Activated CD8-positive, alpha-beta memory T cell treated with anti-CD3 and anti-CD28 coated beads, Interleukin-2, amount 50 U/mL, for 48 hours (primary cell): Measurements from ENCODE around the gene CAMK2G.
"Not testable (repeated sequence)": the region's sequence is repeated elsewhere in the genome, so short reads cannot be mapped to it uniquely, and the experiment has no call there.

ENCODE experiments used
- DNase-seq: peaks from one replicate; pipeline ENCODE4 v3.0.0-alpha.2; 2020

Gene CAMK2G

DNA sequence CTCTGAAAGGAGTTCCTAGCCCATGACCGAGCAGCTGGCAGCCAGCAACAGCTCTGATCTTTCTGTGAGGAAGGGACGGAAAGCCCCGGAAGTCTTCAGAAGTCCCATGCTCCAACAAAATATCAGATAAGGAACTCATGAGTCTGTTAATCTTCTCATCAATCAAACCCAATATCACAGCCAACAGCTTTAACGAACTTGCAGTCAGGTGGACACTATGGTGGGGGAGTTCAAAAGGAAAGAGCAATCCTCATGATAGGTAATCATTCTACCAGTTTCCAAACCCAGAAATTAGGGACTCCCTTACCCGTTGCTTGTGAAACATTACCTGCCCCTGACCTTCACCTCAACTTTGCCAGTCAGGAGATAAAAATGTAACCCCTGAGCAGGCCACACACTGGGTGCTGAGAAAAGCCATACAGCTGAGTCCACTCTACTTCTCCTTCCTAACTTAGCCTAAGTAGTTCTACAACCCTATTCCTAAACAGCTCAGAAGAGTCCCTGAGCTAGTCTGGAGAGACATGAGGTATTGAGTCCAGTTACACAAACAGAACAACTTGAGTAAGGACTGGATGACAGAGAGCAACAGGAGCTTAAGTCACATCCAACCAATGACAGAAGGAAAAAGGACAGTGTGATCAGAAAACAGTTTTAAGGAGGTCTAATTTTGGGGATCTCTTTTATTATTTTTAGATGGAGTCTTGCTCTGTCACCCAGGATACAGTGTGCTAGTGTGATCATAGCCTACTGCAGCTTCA is 65.1 kb downstream of the CAMK2G start:
- no peak for DNase-seq

DNA sequence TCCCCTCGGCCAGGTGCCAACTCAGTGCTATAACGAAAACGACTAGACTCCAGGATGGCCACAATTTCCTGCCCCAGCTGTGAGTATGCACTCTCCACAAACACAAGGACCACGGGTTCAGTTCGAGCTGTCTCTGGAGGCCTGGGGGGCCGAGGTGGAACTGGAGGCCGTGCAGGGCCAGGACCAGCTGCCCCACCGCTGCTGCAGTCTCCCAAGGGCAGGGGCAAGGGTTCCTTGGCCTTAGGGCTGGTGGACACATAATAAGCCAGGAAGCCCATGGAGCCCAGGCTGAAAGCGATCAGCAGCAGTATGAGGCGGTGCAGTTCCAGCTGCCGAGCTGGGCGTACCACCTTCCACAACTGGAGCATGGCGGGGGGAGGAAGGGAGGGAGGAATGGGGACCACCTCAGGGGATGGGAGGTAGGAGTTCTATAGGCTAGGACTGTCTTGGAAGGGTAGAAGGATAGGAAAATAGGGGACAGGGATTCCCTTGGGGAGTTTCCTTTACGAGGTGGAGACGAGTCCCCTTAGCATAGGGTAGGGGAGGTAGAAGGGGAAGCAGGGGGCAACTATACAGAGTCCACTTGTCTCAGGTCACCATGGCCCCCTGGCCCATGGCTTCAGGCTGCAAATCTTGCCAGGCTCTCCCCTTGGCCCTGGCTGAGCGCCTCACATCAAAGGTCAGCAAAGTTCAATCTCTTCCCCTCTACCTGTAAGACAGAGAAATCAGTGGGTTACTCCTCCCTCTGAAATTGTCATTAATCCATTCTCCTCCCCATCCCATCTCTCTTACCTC is 66.1 kb downstream of the CAMK2G start:
- DNase-seq: no peak

DNA sequence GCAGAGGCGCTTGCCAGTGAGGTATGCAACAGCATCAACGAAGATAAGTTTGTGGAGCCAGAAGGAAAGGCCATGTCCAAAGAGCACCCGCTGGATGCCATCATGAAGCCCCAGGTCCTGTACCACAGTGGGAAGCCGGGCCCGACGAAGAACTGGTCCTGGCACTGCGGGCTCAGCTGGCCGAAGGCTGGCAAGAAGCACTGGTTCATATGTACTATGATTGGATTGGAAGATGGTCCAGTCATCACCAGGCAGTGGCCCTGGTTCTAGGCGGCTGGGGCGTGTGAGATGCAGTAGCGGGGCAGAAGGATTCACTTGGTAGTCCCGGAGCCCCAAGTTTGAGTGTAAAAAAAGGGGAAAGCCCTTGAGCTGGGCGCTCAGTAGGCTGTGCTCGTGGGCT is 66.9 kb downstream of the CAMK2G start:
- DNase-seq: no peak

DNA sequence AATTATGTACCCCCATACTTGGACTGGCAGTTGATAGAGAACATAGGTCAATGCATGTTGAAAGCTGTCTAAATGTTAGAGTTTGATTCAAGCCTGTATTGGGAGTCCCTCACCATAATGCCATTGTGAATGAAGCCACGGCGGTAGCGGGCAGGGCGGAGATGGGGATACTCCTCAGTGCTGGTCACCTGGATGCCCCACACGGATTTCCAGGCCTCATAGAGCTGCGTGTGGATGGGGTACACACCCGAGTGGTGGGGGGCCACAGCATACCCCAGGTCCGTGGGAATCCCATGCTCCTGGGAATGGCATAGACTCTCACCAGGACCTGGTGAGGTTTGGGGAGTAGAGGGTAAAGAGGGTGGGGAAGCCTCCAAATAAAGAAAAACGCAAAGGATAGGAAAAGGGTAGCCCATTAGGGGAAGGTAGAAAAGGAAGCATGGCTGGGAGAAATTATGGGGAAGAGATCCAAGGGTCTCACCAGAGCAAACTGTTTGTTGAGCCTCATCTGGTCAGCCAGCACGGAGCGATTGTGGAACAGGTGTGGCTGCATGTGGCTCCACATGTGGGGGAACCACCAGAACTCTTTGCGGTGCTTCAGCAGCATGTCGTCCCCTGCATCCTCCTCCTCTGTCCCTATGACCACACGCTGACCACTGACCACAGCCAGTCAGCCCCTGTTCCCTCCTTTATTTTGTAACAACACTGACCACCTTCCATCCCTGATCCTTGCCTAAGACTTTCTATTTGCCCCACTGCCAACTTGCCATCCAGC is 68.0 kb downstream of the CAMK2G start:
- DNase-seq: no peak

DNA sequence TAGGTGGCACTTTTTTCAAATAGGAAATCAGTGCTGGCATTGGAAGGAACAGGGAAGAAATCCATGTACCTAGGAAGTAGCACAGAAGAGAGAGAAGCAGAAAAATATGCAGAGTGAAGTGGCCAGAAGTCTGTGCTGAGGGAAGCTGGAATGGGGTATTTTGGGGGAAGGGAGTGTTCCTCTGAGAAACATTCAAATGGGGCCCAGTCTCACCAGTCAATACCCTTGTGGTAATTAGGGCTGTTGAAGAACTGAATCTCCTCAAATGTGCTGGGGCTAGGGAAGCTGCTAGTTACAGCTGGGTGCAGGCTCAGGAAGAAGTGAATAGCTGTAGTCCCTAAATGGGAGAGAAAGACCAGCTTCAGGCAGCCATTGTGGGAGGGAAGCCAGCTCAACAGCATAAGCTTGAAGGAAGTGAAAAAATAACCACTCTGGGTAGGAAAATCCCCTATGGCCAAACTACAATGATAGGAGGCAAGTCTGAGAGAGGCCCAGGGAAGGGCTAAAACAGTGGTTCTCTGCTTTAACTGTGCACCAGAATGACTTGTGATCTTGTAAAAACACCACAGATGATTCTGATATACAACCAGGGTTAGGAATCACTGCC is 70.6 kb downstream of the CAMK2G start:
- no peak for DNase-seq

DNA sequence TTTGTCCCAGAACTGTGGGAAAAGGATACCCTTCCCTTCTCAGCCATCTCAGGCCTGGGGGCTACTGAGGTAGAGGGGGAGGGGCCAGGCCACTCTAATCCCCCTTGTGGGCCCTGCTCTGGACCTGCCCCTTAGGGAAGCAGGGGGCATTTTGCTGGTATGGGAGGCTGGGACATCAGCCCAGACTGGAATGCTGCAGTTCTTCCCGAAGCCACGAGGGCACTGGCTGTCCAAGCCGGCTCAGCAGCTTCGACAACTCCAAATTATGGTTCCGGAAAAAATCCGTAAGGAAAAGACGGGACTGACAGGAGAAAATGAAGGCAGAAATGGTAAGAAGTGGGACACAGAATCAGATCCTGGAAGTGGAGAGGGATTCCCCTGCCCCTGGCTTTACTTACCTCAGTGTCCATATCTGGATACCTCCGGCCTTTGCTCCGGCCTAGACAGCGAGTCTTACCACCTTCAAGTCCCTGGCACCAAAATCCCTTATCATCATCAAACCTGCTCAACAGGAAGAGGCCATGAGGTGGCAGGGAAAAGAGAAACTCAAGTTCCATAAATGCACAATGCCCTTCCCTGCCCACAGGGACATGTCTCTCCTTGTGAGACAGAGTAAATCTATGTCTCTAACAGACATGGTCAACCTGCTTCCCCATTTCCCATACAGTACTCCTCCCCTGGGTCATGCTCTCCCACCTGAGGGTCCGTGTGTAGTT is 71.9 kb downstream of the CAMK2G start:
- DNase-seq: no peak

DNA sequence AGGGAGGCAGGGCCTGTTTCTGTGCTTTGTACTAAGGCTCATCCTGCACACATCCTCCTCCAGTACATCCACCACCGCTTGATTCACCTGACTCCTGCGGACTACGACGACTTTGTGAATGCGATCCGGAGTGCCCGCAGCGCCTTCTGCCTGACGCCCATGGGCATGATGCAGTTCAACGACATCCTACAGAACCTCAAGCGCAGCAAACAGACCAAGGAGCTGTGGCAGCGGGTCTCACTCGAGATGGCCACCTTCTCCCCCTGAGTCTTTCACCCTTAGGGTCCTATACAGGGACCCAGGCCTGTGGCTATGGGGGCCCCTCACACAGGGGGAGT is 73.1 kb downstream of the CAMK2G start:
- DNase-seq: no peak

DNA sequence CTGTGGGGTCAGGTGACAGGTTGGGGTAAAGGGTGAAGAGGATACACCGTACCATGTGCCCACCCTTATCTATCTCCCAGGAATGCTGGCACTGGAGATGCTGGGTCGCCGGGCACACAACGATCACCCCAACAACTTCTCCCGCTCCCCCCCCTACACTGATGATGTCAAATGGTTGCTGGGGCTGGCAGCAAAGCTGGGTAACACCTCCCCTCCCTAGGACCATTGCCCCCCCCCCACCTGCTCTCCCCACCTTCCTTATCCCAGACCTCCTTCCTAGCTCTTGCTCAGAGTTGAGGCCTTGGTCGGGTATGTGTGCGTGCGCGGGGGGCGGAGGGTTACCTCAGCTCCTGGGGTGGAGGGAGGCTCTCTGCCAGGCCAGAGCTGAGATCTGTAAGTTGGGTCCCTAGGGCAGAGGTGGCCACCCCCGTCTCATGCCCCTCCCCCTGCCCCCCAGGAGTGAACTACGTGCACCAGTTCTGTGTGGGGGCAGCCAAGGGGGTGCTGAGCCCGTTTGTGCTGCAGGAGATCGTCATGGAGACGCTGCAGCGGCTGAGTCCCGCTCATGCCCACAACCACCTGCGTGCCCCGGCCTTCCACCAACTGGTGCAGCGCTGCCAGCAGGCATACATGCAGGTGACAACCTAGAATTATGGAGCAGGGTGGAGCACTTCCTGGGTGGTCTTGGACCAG is 73.6 kb downstream of the CAMK2G start:
- DNase-seq: no peak

DNA sequence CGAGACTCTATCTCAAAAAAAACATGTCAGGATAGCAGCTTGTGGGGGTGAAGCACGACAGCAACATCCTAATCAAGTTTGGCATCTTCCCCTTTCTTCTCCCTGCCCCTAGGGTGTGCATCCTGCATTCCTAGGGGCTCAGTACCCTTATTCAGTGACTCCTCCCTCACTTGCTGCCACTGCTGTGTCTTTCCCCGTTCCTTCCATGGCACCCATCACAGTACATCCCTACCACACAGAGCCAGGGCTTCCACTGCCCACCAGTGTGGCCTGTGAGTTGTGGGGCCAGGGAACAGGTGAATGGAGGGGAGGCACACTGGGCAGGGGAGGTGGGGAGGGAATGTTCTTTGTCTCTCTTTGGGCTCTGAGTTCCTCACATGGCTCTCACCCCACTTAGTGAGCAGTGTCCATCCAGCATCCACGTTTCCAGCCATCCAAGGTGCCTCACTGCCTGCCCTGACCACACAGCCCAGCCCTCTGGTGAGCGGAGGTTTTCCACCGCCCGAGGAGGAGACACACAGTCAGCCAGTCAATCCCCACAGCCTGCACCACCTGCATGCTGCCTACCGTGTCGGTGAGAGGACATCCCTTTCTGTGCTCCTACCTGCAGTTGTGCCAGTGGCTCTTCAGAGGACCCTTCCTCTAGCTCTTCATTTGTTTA is 74.3 kb downstream of the CAMK2G start:
- DNase-seq: no peak

DNA sequence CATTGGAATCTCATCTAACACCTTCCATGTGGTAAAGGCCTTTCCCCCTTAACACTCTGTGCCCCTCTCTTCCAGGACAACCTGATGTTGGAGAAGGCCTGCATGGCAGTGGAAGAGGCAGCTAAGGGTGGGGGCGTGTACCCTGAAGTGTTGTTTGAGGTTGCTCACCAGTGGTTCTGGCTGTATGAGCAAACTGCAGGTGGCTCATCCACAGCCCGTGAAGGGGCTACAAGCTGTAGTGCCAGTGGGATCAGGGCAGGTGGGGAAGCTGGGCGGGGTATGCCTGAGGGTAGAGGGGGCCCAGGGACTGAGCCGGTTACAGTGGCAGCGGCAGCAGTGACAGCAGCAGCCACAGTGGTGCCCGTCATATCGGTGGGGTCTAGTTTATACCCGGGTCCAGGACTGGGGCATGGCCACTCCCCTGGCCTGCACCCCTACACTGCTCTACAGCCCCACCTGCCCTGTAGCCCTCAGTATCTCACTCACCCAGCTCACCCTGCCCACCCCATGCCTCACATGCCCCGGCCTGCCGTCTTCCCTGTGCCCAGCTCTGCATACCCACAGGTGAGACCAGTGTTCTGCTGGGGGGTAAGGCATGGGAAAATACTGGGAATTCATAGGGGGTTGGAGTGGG is 75.3 kb downstream of the CAMK2G start:
- no peak for DNase-seq

DNA sequence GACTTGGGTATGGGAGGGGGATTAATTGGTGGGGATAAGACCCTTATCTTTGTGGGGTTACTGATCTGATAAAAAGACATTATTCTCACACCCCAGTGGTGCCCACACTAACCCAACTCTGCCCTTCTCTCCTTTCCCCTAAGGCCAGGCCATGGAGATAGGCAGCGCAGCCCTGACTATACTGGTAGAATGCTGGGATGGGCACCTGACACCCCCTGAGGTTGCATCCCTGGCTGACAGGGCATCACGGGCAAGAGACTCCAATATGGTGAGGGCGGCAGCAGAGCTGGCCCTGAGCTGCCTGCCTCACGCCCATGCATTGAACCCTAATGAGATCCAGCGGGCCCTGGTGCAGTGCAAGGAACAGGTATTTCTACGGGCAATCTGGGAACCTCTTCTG is 76.3 kb downstream of the CAMK2G start:
- no peak for DNase-seq

DNA sequence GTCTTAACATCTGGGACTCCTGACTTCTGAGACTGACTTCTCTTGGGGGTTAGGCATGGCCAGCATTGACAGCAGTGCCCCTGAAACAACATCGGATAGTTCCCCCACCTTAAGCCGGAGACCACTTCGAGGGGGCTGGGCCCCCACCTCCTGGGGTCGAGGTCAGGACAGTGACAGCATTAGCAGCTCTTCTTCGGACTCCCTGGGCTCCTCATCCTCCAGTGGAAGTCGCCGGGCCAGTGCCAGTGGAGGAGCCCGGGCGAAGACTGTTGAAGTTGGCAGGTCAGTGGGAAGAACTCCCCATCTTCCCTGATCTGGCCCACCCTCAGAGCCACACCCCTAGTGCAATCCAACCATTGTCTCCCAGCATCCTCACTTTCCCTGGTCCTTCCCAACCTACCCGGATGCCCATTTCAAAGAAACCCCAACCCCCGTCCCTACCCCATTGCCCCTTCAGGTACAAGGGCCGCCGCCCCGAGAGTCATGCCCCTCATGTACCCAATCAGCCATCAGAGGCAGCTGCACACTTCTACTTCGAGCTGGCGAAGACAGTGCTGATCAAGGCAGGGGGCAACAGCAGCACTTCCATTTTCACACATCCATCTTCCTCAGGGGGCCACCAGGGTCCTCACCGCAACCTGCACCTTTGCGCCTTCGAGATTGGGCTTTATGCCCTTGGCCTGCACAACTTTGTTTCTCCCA is 76.9 kb downstream of the CAMK2G start:
- DNase-seq: no peak

DNA sequence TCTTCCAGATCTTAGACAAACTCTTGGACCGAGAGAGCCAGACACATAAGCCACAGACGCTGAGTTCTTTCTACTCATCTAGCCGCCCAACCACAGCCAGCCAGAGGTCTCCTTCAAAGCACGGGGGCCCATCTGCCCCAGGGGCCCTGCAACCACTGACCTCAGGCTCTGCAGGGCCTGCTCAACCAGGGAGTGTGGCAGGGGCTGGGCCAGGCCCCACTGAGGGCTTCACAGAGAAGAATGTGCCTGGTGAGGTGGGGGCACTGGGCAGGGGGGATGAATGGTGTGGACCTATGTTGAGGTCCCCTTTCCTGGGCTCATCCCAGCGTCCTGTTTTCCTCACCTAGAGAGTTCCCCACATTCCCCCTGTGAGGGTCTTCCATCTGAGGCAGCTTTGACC is 77.6 kb downstream of the CAMK2G start:
- no peak for DNase-seq

DNA sequence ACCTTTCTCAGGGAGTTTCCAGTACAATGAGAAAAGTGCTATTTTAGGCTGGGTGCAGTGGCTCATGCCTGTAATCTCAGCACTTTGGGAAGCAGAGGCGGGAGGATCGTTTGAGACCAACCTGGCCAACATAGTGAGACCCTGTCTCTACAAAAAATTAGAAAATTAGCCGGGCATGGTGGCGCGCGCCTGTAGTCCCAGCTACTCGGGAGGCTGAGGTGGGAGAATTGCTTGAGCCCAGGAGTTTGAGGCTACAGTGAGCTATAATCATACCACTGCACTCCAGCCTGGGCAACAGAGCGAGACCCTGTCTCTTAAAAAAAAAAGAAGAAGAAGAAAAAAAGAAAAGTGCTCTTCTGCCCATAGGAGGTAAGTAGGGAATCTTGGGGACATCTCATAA is 78.3 kb downstream of the CAMK2G start:
- DNase-seq: not testable (repeated sequence)

DNA sequence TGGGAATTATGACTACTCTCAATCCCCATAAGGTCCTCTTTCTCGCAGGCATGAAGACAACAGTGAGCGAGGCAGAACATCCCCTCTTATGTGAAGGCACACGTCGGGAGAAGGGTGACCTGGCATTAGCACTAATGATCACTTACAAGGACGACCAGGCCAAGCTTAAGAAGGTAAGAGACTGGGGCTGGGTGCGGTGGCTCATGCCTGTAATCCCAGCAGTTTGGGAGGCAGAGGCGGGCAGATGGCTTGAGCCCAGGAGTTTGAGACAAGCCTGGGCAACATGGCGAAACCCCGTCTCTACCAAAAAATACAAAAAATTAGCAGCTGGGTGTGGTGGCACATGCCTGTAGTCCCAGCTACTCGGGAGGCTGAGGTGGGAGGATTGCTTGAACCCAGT is 78.9 kb downstream of the CAMK2G start:
- not testable (repeated sequence) for DNase-seq

DNA sequence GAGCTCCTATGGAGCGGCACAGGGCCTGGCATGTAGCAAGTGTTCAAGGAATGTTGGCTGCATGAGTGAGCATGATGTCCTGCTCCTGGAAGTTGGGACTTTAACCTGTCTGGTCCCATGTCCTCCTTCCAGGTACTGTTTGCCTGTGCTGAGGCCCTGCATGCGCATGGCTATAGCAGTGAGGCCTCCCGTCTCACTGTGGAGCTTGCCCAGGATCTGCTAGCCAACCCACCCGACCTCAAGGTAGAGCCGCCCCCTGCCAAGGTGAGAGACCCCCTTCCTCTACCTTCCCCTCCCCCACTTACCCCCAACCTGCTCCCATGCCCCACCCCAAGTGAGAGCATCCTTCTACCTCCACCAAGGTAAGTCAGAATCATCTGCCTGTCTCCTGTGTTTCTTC is 80.9 kb downstream of the CAMK2G start:
- no peak for DNase-seq

DNA sequence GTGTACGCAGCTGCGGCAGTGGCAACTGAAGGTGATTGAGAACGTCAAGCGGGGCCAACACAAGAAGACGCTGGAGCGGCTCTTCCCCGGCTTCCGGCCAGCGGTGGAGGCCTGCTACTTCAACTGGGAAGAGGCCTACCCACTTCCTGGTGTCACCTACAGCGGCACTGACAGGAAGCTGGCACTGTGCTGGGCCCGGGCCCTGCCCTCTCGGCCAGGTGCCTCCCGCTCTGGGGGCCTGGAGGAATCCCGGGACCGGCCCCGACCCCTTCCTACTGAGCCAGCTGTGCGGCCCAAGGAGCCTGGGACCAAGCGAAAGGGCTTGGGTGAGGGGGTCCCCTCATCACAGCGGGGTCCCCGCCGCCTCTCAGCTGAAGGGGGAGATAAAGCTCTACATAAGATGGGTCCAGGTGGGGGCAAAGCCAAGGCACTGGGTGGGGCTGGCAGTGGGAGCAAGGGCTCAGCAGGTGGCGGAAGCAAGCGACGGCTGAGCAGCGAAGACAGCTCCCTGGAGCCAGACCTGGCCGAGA is 82.4 kb downstream of the CAMK2G start:
- no peak for DNase-seq

DNA sequence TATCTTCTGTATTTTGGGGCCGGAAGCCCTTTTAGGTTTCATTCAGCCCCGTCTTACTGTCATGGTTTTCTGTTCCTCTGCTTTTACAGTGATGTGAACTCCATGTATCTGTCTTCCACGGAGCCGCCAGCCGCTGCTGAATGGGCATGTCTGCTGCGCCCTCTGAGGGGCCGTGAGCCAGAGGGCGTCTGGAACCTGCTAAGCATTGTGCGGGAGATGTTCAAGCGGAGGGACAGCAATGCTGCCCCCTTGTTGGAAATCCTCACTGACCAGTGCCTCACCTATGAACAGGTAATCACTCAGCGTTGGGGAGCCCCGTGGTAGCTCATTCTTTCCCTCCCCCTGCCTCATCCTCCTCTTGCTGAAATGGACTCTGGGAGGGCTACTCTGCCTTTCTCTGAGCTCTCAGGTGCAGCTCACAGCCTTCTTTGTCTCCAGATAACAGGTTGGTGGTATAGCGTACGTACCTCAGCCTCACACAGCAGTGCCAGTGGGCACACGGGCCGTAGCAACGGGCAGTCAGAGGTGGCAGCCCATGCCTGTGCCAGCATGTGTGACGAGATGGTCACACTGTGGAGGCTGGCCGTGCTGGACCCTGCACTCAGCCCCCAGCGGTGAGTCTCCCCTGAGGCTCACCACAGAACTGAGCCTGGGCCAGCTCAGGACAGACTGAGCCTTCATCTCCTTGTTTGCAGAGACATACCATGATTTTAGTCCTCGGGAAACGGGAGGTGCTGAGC is 83.3 kb downstream of the CAMK2G start:
- no peak for DNase-seq

DNA sequence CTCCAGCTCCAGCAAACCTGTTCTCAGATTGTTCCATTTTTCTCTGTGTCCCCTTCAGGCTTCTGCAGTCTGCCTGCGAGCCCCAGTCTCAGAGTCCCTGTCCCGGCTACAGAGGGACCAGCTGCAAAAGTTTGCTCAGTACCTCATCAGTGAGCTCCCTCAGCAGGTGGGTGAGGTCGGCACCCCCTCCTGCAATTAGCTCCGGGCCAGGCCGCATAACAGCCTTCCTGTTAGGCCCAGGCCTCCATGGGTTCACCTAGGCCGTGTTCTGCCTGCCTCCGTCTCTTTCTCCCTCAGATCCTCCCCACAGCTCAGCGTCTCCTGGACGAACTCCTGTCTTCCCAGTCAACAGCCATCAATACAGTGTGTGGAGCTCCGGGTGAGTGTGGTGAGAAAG is 84.7 kb downstream of the CAMK2G start:
- DNase-seq: no peak
